ENCODE measurements around the gene DGLUCY.
"Not testable (repeated sequence)": the region's sequence is repeated elsewhere in the genome, so short reads cannot be mapped to it uniquely, and the experiment has no call there.

The DGLUCY gene

DNA sequence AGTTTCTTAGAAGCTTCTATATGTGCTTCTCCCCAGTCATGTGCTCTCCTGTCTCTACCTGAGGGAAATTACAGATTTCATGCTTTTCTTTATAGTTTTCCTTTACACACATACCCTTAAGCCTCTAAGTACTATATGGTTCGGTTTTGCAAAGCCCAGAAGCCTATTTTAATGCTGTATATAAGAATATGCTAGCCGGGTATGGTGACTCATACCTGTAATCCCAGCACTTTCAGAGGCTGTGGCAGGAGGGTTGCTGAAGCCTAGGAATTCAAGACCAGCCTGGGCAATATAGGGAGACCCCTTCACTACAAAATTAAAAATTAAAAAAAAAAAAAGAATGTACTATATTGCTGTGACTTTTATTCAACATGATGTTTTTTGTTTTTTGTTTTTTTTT, 15.4 kb downstream of the DGLUCY start:
- no peak for DNase-seq (ENCODE audit: low read depth, low spot score)

DNA sequence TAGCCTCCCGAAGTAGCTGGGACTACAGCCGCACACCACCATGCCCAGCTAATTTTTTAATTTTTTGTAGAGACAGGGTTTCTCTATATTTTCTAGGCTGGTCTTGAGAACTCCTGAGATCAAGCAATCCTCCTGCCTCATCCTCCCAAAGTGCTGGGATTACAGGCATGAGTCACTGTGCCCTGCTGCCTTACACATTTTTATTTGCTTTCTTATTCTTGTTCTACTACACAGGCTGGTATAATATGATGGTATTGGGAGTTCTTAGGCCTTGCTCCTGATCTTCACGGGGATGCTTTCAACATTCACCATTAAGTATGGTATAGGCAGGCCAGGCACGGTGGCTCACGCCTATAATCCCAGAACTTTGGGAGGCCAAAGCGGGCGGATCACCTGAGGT, 21.2 kb downstream of the DGLUCY start:
- DNase-seq (ENCODE audit: low read depth, low spot score), result no peak
- no peak overlapping the region for H3K27ac ChIP-seq

More for the DNA sequence above, 15.4 kb downstream of the DGLUCY start:
- no peak overlapping the region for H3K27ac ChIP-seq

DNA sequence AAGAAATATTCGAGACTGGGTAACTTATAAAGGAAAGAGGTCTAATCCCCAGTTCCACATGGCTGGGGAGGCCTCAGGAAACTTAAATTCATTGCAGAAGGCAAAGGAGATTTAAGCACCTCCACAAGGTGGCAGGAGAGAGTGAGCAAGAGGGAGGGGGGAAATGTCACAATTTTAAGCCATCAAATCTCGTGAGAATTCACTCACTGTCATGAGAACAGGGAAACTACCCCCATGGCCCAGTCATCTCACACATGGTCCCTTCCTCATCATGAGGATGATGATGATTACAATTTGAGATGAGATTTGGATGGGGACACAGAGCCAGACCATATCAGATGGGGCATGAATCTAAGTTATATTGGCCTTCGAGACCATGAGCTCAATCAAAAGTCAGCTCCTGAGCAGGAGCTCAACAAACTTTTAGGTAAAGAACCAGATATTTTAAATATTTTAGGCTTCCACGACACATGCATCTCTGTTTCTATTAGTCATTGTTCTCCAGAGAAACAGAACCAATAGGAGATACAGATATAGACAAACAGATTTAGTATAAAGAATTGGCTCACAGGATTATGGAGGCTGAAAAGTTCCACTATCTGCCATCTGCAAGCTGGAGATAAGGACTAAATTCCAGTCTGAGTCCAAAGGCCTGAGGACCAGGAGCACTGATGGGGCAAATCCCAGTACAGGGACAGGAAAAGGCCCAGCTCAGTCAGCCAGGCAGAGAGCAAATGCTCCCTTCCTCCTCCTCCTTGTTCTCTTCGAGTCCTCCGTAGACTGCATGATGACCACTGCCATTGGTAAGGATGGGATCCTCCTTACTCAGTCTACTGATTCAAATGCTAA, 24.9 kb downstream of the DGLUCY start:
- H3K27ac ChIP-seq, result no peak overlapping the region
- no peak for DNase-seq (ENCODE audit: low read depth, low spot score)

DNA sequence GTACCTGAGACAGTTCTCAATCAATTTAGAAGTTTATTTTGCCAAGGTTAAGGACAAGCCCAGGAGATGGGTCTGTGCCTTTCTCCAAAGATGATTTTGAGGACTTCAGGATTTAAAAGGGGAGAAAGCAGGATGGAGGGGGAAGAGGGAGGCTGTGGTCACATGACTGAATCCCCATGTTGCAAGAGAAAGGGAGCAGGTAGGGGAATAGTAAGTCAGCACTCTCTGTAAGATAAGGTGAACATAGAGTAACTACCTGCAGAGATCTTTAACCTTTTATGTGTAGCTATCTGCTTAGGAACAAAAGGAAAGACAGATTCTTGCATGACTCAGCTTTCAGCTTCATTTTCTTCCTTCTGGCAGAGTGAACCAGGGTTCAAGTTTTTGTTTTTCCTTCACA, 25.9 kb downstream of the DGLUCY start:
- H3K27ac ChIP-seq, result peak overlapping the region; percentile 17
- no peak for DNase-seq (ENCODE audit: low read depth, low spot score)

DNA sequence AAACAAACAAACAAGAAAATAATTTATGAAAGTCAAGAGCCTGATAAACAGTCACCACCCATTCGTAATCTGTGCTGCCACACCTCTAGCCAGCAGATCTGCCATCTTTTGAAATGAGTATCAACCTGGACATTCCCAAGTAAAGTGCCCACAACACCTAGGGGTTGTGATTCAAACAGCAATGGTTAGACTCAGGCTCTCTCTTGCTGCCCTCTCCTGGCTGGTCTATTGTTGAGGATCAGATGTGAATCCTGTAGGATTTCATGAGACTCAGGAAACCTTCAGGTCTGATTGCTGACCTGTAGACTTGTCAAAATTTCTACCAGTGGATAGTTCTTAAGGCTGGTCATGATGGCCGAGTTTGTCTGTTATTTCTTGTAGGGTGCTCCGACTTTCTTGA, 26.8 kb downstream of the DGLUCY start:
- no peak for DNase-seq (ENCODE audit: low read depth, low spot score)

DNA sequence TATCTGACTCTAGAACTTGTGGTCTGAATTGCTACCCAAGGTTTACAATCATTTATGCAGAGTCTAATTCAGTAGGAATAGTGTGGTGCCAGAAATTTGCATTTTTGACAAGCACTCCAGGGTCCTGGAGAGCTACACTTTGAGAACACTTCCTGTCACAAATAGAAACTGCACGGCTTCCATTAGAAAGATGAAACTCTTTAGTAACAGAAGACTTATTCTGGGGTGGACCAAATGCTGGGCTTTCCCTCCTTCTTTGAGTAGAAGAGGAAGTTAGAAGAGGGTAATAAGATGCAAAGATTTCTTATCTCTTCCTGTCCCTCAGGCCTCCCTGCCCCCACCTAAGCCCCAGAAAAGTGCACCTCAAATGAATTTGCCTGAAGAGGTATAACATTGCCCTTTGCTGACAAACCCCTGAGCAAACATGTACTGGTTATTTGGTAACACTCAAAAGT, 28.4 kb downstream of the DGLUCY start:
- H3K27ac ChIP-seq, result no peak overlapping the region
- no peak for DNase-seq (ENCODE audit: low read depth, low spot score)

More for the DNA sequence above, 26.8 kb downstream of the DGLUCY start:
- no peak overlapping the region for H3K27ac ChIP-seq

DNA sequence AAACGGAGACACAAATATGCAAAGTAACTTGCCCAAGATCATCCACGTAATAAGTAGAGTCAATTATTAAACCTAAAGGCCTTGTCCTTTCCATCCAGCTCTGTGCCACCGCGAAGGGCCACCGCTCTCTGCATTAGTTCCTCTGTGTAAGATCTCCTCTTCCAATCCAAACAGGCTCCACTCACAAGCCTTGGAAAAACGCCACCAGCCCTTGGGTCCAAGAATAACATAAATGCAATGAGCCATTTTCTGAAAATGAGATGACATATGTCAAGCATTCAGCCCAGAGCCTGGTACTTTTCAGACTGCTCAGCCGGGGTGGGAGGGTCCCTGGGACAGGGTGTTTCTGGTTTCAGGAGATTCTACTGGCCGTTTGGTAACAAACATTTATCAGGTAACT, 30.0 kb downstream of the DGLUCY start:
- no peak overlapping the region for H3K27ac ChIP-seq
- no peak for DNase-seq (ENCODE audit: low read depth, low spot score)

DNA sequence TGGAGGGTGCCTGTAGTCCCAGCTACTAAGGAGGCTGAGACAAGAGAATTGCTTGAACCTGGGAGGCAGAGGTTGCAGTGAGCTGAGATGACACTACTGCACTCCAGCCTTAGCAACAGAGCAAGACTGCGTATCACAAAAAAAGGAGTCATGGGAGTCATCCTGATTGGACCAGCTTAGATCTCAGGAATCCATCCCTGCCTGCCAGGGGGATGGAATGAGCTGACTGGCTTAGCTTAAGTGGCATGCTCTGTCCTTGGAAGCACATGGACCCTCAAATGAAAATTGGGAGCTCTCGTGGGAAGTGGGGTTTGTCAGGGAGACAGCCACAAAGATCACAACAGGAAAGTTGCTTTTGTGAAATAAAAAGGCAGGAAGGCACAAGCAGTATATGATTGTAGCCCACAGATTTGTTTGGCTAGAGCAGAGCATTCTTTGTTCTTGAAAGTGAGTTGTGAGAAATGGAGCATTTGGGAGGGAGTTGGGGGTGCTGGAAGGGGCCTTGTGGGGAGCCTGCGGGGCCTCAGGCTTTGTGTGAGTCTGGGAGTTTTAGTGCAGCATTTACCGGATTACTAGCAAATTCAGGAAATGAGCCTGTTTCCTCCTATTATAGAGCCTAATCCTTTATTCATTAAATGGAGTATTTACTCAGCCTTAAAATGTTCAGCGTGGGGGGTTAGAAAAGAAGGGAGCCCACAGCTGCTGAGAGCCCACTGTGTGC, 30.7 kb downstream of the DGLUCY start:
- DNase-seq (ENCODE audit: low read depth, low spot score), result no peak
- no peak overlapping the region for H3K27ac ChIP-seq

DNA sequence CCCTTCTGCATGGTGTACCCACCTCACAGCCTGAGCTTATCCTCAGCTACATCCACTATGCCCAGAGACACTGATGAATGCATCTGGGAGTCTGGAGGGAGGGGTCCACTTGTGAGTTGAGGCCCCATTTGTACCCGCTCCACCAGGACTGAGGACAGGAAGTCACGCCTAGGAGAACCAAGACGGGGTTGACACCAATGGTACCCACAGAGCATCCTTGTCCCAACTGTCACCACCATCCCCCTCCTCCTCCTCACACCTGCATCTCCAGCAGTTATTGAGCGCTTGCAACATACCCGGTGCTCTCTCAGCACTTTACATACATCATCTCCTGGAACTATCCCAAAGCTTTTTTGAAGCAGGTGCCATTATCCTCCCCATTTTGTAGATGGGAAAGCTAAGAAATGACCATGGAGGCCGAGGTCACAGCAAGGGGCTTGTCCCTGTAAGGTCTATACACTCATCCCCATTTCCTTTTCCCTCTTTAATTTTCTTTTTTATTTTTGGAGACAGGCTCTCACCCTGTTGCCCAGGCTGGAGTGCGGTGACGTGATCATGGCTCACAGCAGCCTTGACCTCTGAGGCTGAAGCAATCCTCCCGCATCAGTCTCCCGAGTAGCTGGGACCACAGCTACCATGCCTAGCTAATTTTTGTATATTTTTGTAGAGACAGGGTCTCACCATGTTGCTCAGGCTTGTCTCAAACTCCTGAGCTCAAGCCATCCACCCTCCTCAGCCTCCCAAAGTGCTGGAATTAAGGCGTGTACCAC, 31.7 kb downstream of the DGLUCY start:
- no peak overlapping the region for H3K27ac ChIP-seq
- no peak for DNase-seq (ENCODE audit: low read depth, low spot score)

DNA sequence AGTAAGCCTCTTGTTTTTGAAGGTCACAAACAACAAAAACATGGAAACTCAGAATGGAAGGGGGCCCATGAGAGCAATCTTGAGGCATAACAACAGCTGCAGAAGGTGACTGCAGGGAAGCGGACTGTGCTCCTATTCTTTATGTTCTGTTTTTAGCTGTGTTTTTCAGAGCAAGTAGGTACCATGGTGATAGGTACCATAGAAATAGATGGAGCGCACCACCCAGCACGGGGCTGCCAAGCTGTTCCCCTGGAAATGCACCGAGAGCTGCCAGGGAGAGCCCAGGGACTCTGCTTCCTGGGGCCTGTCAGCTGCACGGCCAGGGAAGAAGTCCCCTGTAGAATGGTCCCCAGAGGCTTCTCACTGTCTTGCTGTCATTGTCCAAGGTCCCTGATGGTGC, 32.8 kb downstream of the DGLUCY start:
- no peak overlapping the region for H3K27ac ChIP-seq
- DNase-seq (ENCODE audit: low read depth, low spot score), result no peak

DNA sequence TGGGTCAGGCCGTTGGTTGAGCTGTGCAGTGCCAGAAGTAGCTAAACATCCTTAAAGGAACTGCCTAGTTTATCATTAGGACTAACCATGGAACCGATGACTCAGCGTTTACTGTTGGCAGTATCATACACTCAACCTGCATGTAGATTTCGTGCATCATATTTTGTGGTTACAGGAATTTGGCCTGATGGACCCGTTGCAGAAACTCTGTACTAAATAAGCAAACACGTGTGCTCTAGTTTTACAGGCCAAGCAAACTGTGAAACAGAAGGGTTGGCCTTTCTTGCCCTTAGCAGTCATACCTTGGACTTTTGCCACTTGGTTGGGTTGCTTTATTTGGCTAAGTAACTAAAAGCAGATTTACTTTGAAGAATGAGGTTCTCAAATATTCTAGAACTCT, 35.6 kb downstream of the DGLUCY start:
- peak overlapping the region; percentile 43 for H3K27ac ChIP-seq
- peak; percentile 97 for DNase-seq (ENCODE audit: low read depth, low spot score)

DNA sequence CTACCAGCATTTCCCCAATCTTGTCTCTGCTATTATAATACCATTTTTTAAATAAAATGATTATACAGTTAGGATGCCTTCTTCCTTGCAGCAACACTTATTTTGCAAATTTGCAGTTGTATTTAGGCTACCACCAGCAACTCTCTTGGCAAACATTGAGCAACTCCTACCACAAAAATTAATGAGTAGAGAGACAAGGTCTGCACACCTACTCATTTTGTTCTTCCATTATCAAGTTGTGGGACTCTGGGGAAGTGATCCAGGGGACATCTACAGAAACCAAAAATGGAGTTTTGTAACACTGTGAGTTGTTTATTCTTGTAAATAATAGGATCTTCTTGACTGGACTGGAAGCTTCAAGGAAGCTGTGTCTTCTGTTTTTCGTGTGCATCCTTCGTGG, 38.6 kb downstream of the DGLUCY start:
- DNase-seq (ENCODE audit: low read depth, low spot score), result no peak
- no peak overlapping the region for H3K27ac ChIP-seq

DNA sequence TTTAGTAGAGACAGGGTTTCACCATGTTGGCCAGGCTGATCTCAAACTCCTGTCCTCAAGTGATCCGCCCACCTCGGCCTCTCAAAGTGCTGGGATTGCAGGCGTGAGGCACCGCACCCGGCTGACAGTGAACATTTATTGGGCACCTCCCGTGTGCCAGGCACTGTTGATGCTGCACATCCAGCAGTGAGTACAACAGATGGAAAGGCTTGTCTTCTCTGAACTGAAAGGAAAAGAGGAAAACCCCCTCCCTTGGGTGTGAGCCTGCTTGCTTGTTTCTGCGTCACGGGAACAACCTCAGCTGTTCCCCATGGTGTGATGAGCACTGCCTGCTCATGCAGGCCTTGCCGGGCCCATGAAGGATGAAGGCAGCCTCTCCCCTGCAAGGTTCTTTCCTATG, 39.5 kb downstream of the DGLUCY start:
- no peak overlapping the region for H3K27ac ChIP-seq
- no peak for DNase-seq (ENCODE audit: low read depth, low spot score)

DNA sequence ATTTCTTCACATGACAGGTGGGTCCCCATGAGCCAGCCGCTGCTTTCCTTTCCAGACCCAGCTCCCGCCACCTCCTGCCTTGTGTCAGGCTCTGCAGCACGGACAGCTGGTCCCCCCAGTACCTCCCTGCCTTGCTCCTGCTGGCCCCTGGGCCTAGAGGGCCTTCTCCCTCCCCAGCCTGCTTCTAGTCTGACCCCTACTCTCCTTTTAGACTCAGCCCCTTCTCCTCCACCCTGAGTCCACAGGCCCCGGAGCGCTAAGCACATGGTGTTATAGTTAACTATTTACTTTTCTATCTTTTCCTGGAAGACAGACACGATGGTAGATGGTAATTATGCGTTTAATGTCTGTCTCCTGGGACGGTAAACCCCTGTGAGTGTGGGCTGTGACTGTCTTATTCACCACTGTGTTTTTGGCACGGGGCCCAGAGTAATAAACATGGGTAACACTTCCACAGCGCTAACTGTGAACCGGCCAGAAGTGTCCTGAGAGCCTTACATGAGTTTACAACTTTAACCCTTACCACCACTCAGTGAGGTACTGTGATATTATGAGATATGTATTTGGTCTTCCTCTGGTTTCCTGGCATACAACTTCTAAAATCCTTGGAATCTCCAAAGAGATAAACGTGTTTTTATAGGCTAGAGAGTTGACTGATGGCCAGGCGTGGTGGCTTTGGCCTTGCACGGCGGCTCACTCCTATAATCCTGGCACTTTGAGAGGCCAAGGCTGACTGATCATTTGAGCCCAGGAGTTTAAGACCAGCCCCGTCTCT, 41.2 kb downstream of the DGLUCY start:
- DNase-seq (ENCODE audit: low read depth, low spot score), result peak; percentile 41
- no peak overlapping the region for H3K27ac ChIP-seq

DNA sequence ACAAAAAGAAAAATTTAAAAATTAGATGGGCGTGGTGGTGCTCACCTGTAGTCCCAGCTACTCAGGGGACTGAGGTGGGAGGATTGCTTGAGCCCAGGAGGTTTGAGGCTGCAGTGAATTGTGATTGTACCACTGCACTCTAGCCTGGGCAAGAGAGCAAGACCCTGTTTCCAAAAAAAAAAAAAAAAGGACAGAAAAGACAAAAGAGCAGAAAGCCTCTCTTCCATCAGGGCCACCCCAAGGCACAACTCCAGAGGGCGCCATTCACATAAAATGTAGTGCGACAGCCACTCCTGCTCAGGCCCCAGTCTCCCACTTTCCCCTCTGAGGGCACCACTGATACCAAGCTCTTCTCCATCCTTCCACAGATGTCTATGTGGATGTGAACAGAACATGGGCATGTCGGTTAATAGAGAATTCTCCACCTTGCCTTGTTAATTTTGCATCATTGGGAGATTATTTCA, 41.8 kb downstream of the DGLUCY start:
- H3K27ac ChIP-seq, result no peak overlapping the region
- no peak for DNase-seq (ENCODE audit: low read depth, low spot score)

DNA sequence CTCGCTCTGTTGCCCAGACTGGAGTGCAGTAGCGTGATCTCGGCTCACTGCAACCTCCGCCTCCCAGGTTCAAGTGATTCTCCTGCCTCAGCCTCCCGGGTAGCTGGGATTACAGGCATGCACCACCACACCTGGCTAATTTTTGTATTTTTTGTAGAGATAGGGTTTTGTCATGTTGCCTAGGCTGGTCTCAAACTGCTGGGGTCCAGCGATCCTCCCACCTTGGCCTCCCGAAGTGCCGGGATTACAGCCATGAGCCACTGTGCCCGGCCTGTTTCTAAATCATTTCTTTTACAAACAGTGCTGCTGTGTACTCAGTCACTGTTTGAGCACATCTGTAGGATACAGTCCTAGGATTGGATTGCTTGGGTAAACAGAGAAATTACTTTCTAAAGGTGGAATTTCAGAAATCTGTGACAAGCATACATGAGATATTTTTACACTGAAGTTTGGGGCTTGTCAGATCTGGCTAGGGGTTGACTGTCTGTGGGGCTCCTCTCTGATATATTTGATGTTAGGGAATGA, 42.3 kb downstream of the DGLUCY start:
- H3K27ac ChIP-seq; DNase-seq (ENCODE audit: low read depth, low spot score): not testable (repeated sequence)

DNA sequence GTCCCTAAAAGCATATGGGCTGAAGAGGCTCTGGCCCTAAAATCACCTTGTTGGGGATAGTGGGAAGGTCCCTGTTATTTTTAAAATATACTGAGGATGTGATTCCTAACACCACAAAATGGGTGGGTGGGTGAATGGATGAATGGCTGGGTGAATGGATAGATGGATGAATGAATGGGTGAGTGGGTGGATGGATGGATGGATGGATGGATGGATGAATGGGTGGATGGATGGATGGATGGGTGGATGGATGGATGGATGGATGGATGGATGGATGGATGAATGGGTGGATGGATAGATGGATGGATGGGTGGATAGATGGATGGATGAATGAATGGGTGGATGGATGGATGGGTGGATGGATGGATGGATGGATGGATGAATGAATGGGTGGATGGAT, 43.0 kb downstream of the DGLUCY start:
- not testable (repeated sequence) for H3K27ac ChIP-seq; DNase-seq (ENCODE audit: low read depth, low spot score)

DNA sequence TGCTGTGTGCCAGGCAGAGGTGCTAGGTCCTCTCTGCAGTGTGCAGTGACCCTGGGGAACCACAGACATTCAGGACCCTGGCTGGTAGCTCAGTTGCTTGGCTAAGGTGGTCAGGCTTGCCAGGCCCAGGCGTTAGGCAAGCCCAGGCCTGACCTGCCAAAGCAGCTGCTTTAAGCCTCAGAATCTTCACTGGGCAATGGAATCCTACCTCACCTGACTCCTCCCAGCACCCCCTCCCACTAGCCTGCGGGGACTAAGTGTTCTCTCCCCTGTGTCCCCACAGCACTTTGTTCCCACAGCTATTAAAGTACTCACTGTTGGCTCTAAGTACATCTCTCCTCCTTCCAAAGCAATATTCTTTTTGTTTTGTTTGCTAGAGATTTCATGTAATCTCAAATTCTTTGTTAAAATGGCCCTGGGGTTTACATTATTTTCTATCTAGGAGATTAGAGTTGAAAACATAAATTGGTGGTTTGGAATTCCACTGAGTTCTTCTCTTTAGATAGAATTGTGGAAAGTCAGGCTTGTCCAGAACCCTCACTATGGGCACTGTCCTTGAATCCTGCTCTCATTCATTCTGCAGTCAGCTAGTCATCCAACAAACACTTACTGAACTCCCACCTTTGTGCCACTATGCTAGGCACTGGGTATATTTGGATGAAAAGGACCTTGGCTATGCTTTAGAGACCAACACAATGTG, 44.4 kb downstream of the DGLUCY start:
- no peak for DNase-seq (ENCODE audit: low read depth, low spot score)
- no peak overlapping the region for H3K27ac ChIP-seq

DNA sequence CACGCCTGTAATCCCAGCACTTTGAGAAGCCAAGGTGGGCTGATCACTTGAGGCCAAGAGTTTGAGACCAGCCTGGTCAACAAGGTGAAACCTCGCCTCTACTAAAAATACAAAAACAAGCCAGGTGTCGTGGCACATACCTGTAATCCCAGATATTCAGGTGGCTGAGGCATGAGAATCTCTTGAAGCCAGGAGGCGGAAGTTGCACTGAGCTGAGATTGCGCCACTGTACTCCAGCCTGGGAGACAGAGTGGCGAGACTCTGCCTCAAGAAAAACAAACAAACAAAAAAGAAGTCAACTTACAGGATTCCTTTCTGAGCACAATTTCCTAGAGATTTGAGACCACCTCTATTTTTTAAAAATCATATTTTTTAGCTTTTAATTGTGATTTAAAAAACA, 45.3 kb downstream of the DGLUCY start:
- H3K27ac ChIP-seq, result no peak overlapping the region
- DNase-seq (ENCODE audit: low read depth, low spot score), result no peak
